IMR-90 (cell line): Measurements from ENCODE around the gene ZKSCAN1. TPM values are rescaled to one million over a fixed set of nuclear protein-coding genes. Genes with fewer than 3 reads are reported as not detected.

Experiments used
- ATAC-seq: fragments of 200-7000 bp; cut with Tn5 transposase; 2 replicates; pipeline ENCODE4 v1.9.1; 2020; ENCODE audit warnings: low read depth, mild to moderate bottlenecking, moderate library complexity
- BruUV-seq: library from RNA; stranded (reverse); fragments of 400-500 nt; replicated peaks from 2 replicates; lab custom pipeline; 2021; lab: Mats Ljungman, UMichigan
- CTCF ChIA-PET: fragments of 300-600 bp; formaldehyde crosslinking; extraction: SDS; loops from one replicate; lab custom pipeline; 2021; ENCODE audit warnings: antibody characterized with exemption; lab: Yijun Ruan, JAX
- POLR2A ChIA-PET: fragments of 300-600 bp; sonication (Branson Sonifier 250); formaldehyde crosslinking; loops from one replicate; lab custom pipeline; 2022; ENCODE audit warnings: antibody characterized with exemption; ENCODE audit not compliant: unreplicated experiment; lab: Charles Lee
- DNase-seq: peaks from one replicate; pipeline ENCODE4 v3.0.0; 2013
- H2AFZ ChIP-seq: replicated peaks from 2 replicates; pipeline ENCODE3; 2013; ENCODE audit warnings: low read length, mild to moderate bottlenecking; ENCODE audit not compliant: poor library complexity
- H2AK5ac ChIP-seq: 2 replicates; pipeline ENCODE4 v1.6.1; 2013; ENCODE audit warnings: low read depth, low read length, inconsistent platforms
- H2AK9ac ChIP-seq: replicated peaks from 2 replicates; pipeline ENCODE3; 2013; ENCODE audit warnings: mild to moderate bottlenecking, low read depth, low read length, moderate library complexity; ENCODE audit not compliant: poor library complexity
- H2BK120ac ChIP-seq: 2 replicates; pipeline ENCODE4 v1.6.1; 2013; ENCODE audit warnings: low read depth, low read length, inconsistent platforms
- H2BK15ac ChIP-seq: 3 replicates; pipeline ENCODE4 v1.6.1; 2013; ENCODE audit warnings: low read depth, low read length, inconsistent platforms
- H2BK20ac ChIP-seq: 2 replicates; pipeline ENCODE4 v1.6.1; 2013; ENCODE audit warnings: low read depth, mild to moderate bottlenecking, inconsistent platforms, low read length, moderate library complexity
- H2BK5ac ChIP-seq: 2 replicates; pipeline ENCODE4 v1.6.1; 2013; ENCODE audit warnings: mild to moderate bottlenecking, low read depth, low read length, inconsistent platforms; ENCODE audit not compliant: poor library complexity, severe bottlenecking
- H3K14ac ChIP-seq: replicated peaks from 2 replicates; pipeline ENCODE4 v1.6.1; 2013; ENCODE audit warnings: low read depth, low read length, inconsistent platforms
- H3K18ac ChIP-seq: 2 replicates; pipeline ENCODE4 v1.6.1; 2013; ENCODE audit warnings: low read depth, low read length, control low read depth
- H3K23ac ChIP-seq: 2 replicates; pipeline ENCODE4 v1.6.1; 2013; ENCODE audit warnings: low read depth, low read length, inconsistent platforms
- H3K27ac ChIP-seq: 2 replicates; pipeline ENCODE4 v1.5.1; 2013; ENCODE audit warnings: mild to moderate bottlenecking, control low read depth, low read length; ENCODE audit not compliant: insufficient read depth
- H3K27me3 ChIP-seq: 2 replicates; pipeline ENCODE4 v1.6.1; 2013; ENCODE audit warnings: low read length; ENCODE audit not compliant: control insufficient read depth, insufficient read depth
- H3K36me3 ChIP-seq: 2 replicates; pipeline ENCODE4 v1.6.1; 2013; ENCODE audit warnings: low read length, mixed read lengths; ENCODE audit not compliant: control insufficient read depth, insufficient read depth
- H3K4ac ChIP-seq: 2 replicates; pipeline ENCODE4 v1.6.1; 2013; ENCODE audit warnings: low read depth, low read length, inconsistent platforms
- H3K4me1 ChIP-seq: 2 replicates; pipeline ENCODE4 v1.6.1; 2013; ENCODE audit warnings: low read length, mixed read lengths; ENCODE audit not compliant: control insufficient read depth, insufficient read depth
- H3K4me2 ChIP-seq: 2 replicates; pipeline ENCODE4 v1.6.1; 2013; ENCODE audit warnings: low read depth, mild to moderate bottlenecking, control low read depth, low read length, moderate library complexity
- H3K4me3 ChIP-seq: 2 replicates; pipeline ENCODE4 v1.5.1; 2013; ENCODE audit warnings: low read depth, mild to moderate bottlenecking, control low read depth, low read length, moderate library complexity; ENCODE audit not compliant: insufficient read depth
- H3K56ac ChIP-seq: 2 replicates; pipeline ENCODE4 v1.6.1; 2013; ENCODE audit warnings: low read length, inconsistent platforms; ENCODE audit not compliant: insufficient read depth; ENCODE audit errors: extremely low read depth
- H3K79me1 ChIP-seq, 2 experiments: 2 replicates each; pipeline ENCODE4 v1.6.1; 2013; ENCODE audit warnings: low read length in 2 of 2, inconsistent platforms in 1 of 2, low read depth in 1 of 2
- H3K9ac ChIP-seq: 2 replicates; pipeline ENCODE4 v1.6.1; 2013; ENCODE audit warnings: low read depth, low read length, control low read depth
- H3K9me1 ChIP-seq: 2 replicates; pipeline ENCODE4 v1.6.1; 2013; ENCODE audit warnings: low read length, inconsistent platforms; ENCODE audit not compliant: insufficient read depth
- H3K9me3 ChIP-seq: 2 replicates; pipeline ENCODE4 v1.6.1; 2013; ENCODE audit warnings: low read length; ENCODE audit not compliant: control insufficient read depth, insufficient read depth
- H4K20me1 ChIP-seq: 2 replicates; pipeline ENCODE4 v1.6.1; 2013; ENCODE audit warnings: low read length, inconsistent platforms; ENCODE audit not compliant: insufficient read depth
- H4K5ac ChIP-seq: 2 replicates; pipeline ENCODE4 v1.6.1; 2013; ENCODE audit warnings: mild to moderate bottlenecking, low read depth, low read length, control low read depth
- H4K8ac ChIP-seq, 2 experiments: 2 replicates each; pipeline ENCODE4 v1.6.1; 2013; ENCODE audit warnings: low read depth in 2 of 2, low read length in 2 of 2, control low read depth in 1 of 2, inconsistent platforms in 1 of 2
- H4K91ac ChIP-seq: 2 replicates; pipeline ENCODE4 v1.6.1; 2013; ENCODE audit warnings: low read depth, low read length, inconsistent platforms; ENCODE audit not compliant: insufficient read depth
- BHLHE40 ChIP-seq: fragments of 150-350 bp; IDR thresholded peaks from 2 replicates; pipeline ENCODE4 v1.6.1; 2016; ENCODE audit warnings: mild to moderate bottlenecking, low read depth, low read length
- CEBPB ChIP-seq: IDR thresholded peaks from 2 replicates; pipeline ENCODE4 v1.6.1; 2012; ENCODE audit warnings: low read depth, low read length, improper control_type of control experiment
- CHD1 ChIP-seq: IDR thresholded peaks from 2 replicates; pipeline ENCODE4 v1.6.1; 2012; ENCODE audit warnings: low read depth, low read length, improper control_type of control experiment
- FOS ChIP-seq: fragments of 150-350 bp; IDR thresholded peaks from 2 replicates; pipeline ENCODE4 v1.6.1; 2016; ENCODE audit warnings: low read depth, low read length
- MAFK ChIP-seq: IDR thresholded peaks from 2 replicates; pipeline ENCODE4 v1.6.1; 2012; ENCODE audit warnings: low read depth, low read length, improper control_type of control experiment
- MAZ ChIP-seq: IDR thresholded peaks from 2 replicates; pipeline ENCODE4 v1.6.1; 2012; ENCODE audit warnings: low read depth, mild to moderate bottlenecking, low read length, improper control_type of control experiment, moderate library complexity, borderline replicate concordance
- MXI1 ChIP-seq: IDR thresholded peaks from 2 replicates; pipeline ENCODE4 v1.6.1; 2012; ENCODE audit warnings: low read depth, mild to moderate bottlenecking, low read length, moderate library complexity, borderline replicate concordance
- NFE2L2 ChIP-seq: fragments of 150-350 bp; IDR thresholded peaks from 2 replicates; pipeline ENCODE4 v1.6.1; 2016; ENCODE audit warnings: low read depth, mild to moderate bottlenecking, low read length
- POLR2A ChIP-seq: IDR thresholded peaks from 2 replicates; pipeline ENCODE4 v1.6.1; 2012; ENCODE audit warnings: mild to moderate bottlenecking, low read depth, low read length
- RAD21 ChIP-seq: IDR thresholded peaks from 2 replicates; pipeline ENCODE4 v1.6.1; 2012; ENCODE audit warnings: low read length, improper control_type of control experiment
- RCOR1 ChIP-seq: IDR thresholded peaks from 2 replicates; pipeline ENCODE4 v1.6.1; 2012; ENCODE audit warnings: mild to moderate bottlenecking, low read length, improper control_type of control experiment; ENCODE audit not compliant: insufficient replicate concordance
- RFX5 ChIP-seq: IDR thresholded peaks from 2 replicates; pipeline ENCODE4 v1.8.0; 2012; ENCODE audit warnings: low read depth, mild to moderate bottlenecking, low read length, moderate library complexity
- USF2 ChIP-seq: fragments of 150-350 bp; IDR thresholded peaks from 2 replicates; pipeline ENCODE4 v1.6.1; 2017; ENCODE audit warnings: mild to moderate bottlenecking, antibody characterized with exemption, low read length, low read depth
- WGBS, 2 experiments: methylation state at CpG; one replicate each; pipeline versions ENCODE4 v1.1.5 to v1.1.7; 2013; ENCODE audit warnings: missing lambda C conversion rate in 2 of 2; ENCODE audit not compliant: insufficient read length in 1 of 2; ENCODE audit errors: extremely low coverage in 2 of 2; 5-methylcytosine and 5-hydroxymethylcytosine counted together
- dilution Hi-C: fragments of 300-500 bp; cut with HindIII; formaldehyde crosslinking; loops from one replicate; pipeline ENCODE4 v1.14.3; 2018; ENCODE audit warnings: low sequenced_read_pairs; ENCODE audit not compliant: unreplicated experiment
- in situ Hi-C: fragments of 300-500 bp; cut with MboI; formaldehyde crosslinking; loops from 3 replicates; pipeline ENCODE4 v1.14.3; 2019; ENCODE audit warnings: low sequenced_read_pairs, inconsistent platforms, mixed read lengths
- intact Hi-C: fragments of 100-400 bp; cut with micrococcal nuclease; formaldehyde crosslinking; loops from 2 replicates; pipeline ENCODE4 v1.10.0; 2022
- polyA plus RNA-seq, 3 experiments: library from polyadenylated mRNA; depleted of rRNA; stranded (reverse); fragments of >200 nt; gene quantifications; 2 replicates each; pipeline ENCODE4 v1.2.3, GENCODE V29; 2012; ENCODE audit warnings: low replicate concordance in 1 of 3
- total RNA-seq: library from RNA; depleted of rRNA; stranded (reverse); fragments of >200 nt; gene quantifications from 2 replicates; pipeline ENCODE4 v1.2.3, GENCODE V29; 2012
- TF ChIP-seq, protein P1 (sequence below): fragments of 150-350 bp; IDR thresholded peaks from 2 replicates; pipeline ENCODE4 v1.6.1; 2016; ENCODE audit warnings: low read depth, mild to moderate bottlenecking, low read length, moderate library complexity, borderline replicate concordance
- TF ChIP-seq, protein P2 (sequence below): conservative IDR thresholded peaks from 2 replicates; pipeline ENCODE4 v1.5.1; 2012; ENCODE audit warnings: mild to moderate bottlenecking, low read depth, low read length, improper control_type of control experiment

ZKSCAN1 gene
- total and polyA plus RNA-seq, 2 of the 4 experiments (the other 2 are of a cell fraction): 13.7 to 40.7 TPM

- no TSS peak for BruUV-seq
- Histone ChIP-seq H3K27ac (no peak overlapping the region), H3K27me3 (peaks cover 6% of the 10 kb centered on the region), H3K9ac (no peak overlapping the region), H3K18ac (no peak overlapping the region), H2BK120ac (no peak overlapping the region), H4K8ac (no peak overlapping the region), H3K4ac (no peak overlapping the region), H2AFZ (no peak overlapping the region), H3K4me2 (no peak overlapping the region), H2AK9ac (no peak overlapping the region), H3K56ac (no peak overlapping the region), H3K79me1 (no peaks in the 10 kb centered on the region), H2AK5ac (no peak overlapping the region), H4K20me1 (no peaks in the 10 kb centered on the region), H3K36me3 (no peaks in the 10 kb centered on the region), H4K91ac (no peak overlapping the region), H3K23ac (no peak overlapping the region), H2BK5ac (no peak overlapping the region), H4K5ac (no peak overlapping the region), H2BK20ac (no peak overlapping the region), H3K9me1 (no peaks in the 10 kb centered on the region), H3K9me3 (no peaks in the 10 kb centered on the region; the same call in 1 of the 2 replicates), H2BK15ac (no peak overlapping the region), H3K4me3 (no peak overlapping the region), H3K4me1 (no peaks in the 10 kb centered on the region), H3K14ac (no peak overlapping the region)
- no peak for ATAC-seq
- POLR2A ChIA-PET: no interaction called here
- dilution Hi-C loops: no loop called here
- DNase-seq: no peak
- TF ChIP-seq MAFK: no peak
- no peak for TF ChIP-seq NFE2L2
- TF ChIP-seq, protein P1, sequence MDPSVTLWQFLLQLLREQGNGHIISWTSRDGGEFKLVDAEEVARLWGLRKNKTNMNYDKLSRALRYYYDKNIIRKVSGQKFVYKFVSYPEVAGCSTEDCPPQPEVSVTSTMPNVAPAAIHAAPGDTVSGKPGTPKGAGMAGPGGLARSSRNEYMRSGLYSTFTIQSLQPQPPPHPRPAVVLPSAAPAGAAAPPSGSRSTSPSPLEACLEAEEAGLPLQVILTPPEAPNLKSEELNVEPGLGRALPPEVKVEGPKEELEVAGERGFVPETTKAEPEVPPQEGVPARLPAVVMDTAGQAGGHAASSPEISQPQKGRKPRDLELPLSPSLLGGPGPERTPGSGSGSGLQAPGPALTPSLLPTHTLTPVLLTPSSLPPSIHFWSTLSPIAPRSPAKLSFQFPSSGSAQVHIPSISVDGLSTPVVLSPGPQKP: no peak
- TF ChIP-seq RCOR1: no peak
- TF ChIP-seq BHLHE40: no peak
- no peak for TF ChIP-seq FOS
- TF ChIP-seq USF2: no peak
- no peak for TF ChIP-seq RFX5
- no peak for TF ChIP-seq POLR2A
- TF ChIP-seq MAZ: no peak
- TF ChIP-seq CEBPB: no peak
- TF ChIP-seq RAD21: no peak
- TF ChIP-seq, protein P2, sequence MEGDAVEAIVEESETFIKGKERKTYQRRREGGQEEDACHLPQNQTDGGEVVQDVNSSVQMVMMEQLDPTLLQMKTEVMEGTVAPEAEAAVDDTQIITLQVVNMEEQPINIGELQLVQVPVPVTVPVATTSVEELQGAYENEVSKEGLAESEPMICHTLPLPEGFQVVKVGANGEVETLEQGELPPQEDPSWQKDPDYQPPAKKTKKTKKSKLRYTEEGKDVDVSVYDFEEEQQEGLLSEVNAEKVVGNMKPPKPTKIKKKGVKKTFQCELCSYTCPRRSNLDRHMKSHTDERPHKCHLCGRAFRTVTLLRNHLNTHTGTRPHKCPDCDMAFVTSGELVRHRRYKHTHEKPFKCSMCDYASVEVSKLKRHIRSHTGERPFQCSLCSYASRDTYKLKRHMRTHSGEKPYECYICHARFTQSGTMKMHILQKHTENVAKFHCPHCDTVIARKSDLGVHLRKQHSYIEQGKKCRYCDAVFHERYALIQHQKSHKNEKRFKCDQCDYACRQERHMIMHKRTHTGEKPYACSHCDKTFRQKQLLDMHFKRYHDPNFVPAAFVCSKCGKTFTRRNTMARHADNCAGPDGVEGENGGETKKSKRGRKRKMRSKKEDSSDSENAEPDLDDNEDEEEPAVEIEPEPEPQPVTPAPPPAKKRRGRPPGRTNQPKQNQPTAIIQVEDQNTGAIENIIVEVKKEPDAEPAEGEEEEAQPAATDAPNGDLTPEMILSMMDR: no peak
- TF ChIP-seq MXI1: no peak
- no peak for TF ChIP-seq CHD1
- WGBS, 2 experiments: no CpG with 5 or more reads among the region's 1 CpG
- intact Hi-C loops: no loop called here
- in situ Hi-C loops: loop anchor here (25.0 kb wide), 1 partner anchor 1313 kb away; no protein-coding TSS in a partner anchor
- CTCF ChIA-PET: no interaction called here
Measured at GRCh38 chr7:99974681-99975080, 40.7 kb upstream of the ZKSCAN1 start.
